ENCODE data around the gene RGS2.

DNA sequence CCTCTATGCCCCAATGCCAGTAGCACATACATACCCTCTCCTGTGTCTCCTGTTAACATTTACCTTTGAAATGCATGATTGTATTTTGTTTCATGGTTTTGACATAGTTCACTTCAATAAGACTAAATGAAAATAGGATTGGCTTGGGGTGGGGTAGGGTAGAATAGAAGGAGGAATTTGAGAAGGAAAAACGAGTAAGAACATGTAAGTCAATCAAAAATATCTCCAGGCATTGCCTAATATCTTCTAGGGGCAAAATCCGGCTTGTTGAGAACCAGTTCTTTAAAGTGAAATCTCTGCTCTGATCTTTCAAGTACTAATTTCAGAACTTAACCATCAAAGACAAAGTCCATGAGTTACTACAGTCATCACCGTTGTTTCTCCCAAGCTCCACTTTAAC is 31.8 kb upstream of the RGS2 start:
- no peak for TF ChIP-seq POLR2A (IDR thresholded peaks at IDR 0.05)
- TF ChIP-seq, protein P1, sequence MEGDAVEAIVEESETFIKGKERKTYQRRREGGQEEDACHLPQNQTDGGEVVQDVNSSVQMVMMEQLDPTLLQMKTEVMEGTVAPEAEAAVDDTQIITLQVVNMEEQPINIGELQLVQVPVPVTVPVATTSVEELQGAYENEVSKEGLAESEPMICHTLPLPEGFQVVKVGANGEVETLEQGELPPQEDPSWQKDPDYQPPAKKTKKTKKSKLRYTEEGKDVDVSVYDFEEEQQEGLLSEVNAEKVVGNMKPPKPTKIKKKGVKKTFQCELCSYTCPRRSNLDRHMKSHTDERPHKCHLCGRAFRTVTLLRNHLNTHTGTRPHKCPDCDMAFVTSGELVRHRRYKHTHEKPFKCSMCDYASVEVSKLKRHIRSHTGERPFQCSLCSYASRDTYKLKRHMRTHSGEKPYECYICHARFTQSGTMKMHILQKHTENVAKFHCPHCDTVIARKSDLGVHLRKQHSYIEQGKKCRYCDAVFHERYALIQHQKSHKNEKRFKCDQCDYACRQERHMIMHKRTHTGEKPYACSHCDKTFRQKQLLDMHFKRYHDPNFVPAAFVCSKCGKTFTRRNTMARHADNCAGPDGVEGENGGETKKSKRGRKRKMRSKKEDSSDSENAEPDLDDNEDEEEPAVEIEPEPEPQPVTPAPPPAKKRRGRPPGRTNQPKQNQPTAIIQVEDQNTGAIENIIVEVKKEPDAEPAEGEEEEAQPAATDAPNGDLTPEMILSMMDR (IDR thresholded peaks at IDR 0.05) = no peak
- no peak for TF ChIP-seq POLR2AphosphoS5 (IDR thresholded peaks at IDR 0.05)

All from sigmoid colon (tissue), 4 donors.